ENCODE data around the gene SERPINA12. TPM values are rescaled to one million over a fixed set of nuclear protein-coding genes. Genes with fewer than 3 reads are reported as not detected.

SERPINA12 gene
- total and polyA plus RNA-seq, 12 donors: not detected

- ATAC-seq: no peak
- no peak for DNase-seq
- WGBS, 2 donors: 65 to 75% methylated on average over 4 of the region's 4 CpGs
- Histone ChIP-seq H3K27ac (no peak overlapping the region), H3K4me3 (no peak overlapping the region), H3K27me3 (peaks cover 0 to 38% (median 24%) of the 10 kb centered on the region in 7 donors), H3K9me3 (peaks cover 0 to 10% (median 0%) of the 10 kb centered on the region in 11 donors), H3K36me3 (no peaks in the 10 kb centered on the region), H3K4me1 (peaks cover 0 to 4% (median 0%) of the 10 kb centered on the region in 9 donors)
- intact Hi-C loops (cut with DNase I): loop anchor here in 2 of 10 donors (5.0 to 10.0 kb wide), 2 partner anchors 113 to 415 kb away; no protein-coding TSS in a partner anchor
- TF ChIP-seq, protein P1, sequence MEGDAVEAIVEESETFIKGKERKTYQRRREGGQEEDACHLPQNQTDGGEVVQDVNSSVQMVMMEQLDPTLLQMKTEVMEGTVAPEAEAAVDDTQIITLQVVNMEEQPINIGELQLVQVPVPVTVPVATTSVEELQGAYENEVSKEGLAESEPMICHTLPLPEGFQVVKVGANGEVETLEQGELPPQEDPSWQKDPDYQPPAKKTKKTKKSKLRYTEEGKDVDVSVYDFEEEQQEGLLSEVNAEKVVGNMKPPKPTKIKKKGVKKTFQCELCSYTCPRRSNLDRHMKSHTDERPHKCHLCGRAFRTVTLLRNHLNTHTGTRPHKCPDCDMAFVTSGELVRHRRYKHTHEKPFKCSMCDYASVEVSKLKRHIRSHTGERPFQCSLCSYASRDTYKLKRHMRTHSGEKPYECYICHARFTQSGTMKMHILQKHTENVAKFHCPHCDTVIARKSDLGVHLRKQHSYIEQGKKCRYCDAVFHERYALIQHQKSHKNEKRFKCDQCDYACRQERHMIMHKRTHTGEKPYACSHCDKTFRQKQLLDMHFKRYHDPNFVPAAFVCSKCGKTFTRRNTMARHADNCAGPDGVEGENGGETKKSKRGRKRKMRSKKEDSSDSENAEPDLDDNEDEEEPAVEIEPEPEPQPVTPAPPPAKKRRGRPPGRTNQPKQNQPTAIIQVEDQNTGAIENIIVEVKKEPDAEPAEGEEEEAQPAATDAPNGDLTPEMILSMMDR (IDR thresholded peaks at IDR 0.05): no peak
Measured at GRCh38 chr14:94547726-94548125, 38.5 kb upstream of the SERPINA12 start.

DNA sequence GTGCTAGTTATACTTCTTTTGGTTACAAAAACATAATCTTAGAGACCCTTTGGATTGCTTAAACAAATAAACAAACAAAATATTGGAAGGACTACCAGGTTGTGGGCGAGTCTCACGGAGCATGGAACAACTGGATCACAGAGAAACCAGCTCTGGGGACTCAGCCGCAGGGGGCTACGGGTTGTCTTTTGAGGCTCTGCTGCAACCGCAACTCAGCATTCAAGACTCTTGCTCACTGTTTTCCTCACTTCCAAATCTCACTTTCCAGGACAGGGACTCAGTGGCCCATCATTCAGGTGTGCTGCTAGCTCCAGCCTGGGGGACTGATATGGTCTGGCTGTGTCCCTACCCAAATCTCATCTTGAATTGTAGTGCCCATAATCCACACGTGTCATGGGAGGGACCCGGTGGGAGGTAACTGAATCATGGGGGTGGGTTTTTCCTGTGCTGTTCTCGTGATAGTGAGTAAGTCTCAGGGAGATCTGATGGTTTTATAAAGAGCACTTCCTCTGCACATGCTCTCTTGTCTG, 37.9 kb upstream of the SERPINA12 start:
- intact Hi-C loops (cut with DNase I): loop anchor here in 2 of 10 donors (5.0 to 10.0 kb wide), 2 partner anchors 112 to 415 kb away; no protein-coding TSS in a partner anchor
- H3K36me3 ChIP-seq: no peaks in the 10 kb centered on the region
- H3K4me1 ChIP-seq: peaks cover 0 to 4% (median 0%) of the 10 kb centered on the region in 9 donors
- peaks cover 0 to 38% (median 24%) of the 10 kb centered on the region in 7 donors for H3K27me3 ChIP-seq
- 81 to 84% methylated on average over 8 of the region's 8 CpGs for WGBS, 2 donors
- H3K27ac ChIP-seq: no peak overlapping the region
- DNase-seq: no peak
- no peak overlapping the region for H3K4me3 ChIP-seq
- ATAC-seq: no peak
- TF ChIP-seq, protein P1 (IDR thresholded peaks at IDR 0.05): no peak
- peaks cover 0 to 10% (median 0%) of the 10 kb centered on the region in 11 donors for H3K9me3 ChIP-seq

DNA sequence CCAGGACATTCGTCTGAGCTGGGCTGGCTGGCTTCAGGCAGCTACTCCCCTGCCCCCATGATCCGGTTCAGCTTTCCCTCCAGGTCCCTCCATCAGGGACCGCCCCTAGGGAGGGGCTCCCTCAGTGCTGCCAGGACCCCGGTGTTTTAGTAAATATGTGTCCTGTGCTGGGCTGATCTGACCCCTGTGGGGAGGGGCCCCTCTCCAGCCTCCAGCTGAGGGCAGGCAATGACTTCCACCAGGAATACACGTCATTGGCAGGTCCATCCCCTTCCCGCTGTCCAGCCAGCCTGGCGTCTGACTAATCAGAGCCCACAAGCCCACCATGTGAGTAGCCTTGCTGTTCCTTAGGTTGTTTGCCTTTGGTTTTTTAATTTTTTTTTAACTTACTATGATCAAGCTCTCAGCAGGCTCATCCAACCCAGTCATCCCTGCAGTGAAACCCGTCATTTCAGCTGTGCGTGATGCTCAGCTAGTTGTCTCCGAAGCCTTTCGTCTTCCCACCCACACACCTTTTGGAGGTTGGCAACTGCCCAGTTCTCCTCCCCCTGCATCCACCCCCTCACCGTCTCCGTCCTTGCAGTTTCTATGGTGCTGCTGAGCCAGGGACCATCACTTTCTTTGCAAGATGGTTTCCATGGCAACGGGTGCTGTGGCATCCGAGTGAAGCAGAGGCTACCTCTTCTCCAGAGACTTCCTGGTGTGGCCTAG, 36.0 kb upstream of the SERPINA12 start:
- WGBS, 2 donors: 54 to 56% methylated on average over 15 of the region's 15 CpGs
- Histone ChIP-seq H3K27me3 (peaks cover 0 to 40% (median 24%) of the 10 kb centered on the region in 7 donors), H3K36me3 (no peaks in the 10 kb centered on the region), H3K27ac (no peak overlapping the region), H3K4me1 (peaks cover 0 to 7% (median 2%) of the 10 kb centered on the region in 9 donors), H3K9me3 (peaks cover 0 to 10% (median 0%) of the 10 kb centered on the region in 11 donors), H3K4me3 (no peak overlapping the region)
- TF ChIP-seq, protein P1 (IDR thresholded peaks at IDR 0.05): no peak
- ATAC-seq (no peak), DNase-seq (no peak)
- intact Hi-C loops (cut with DNase I): loop anchor here in 2 of 10 donors (5.0 to 10.0 kb wide), 2 partner anchors 110 to 413 kb away; no protein-coding TSS in a partner anchor

GRCh38 chr14:94544726-94545125, 35.5 kb upstream of the SERPINA12 start:
- intact Hi-C loops (cut with DNase I): loop anchor here in 2 of 10 donors (5.0 to 10.0 kb wide), 2 partner anchors 110 to 412 kb away; no protein-coding TSS in a partner anchor
- TF ChIP-seq, protein P1 (IDR thresholded peaks at IDR 0.05): no peak
- H3K9me3 ChIP-seq: peaks cover 0 to 10% (median 0%) of the 10 kb centered on the region in 11 donors
- DNase-seq (no peak), ATAC-seq (no peak)
- peaks cover 0 to 11% (median 4%) of the 10 kb centered on the region in 9 donors for H3K4me1 ChIP-seq
- peaks cover 0 to 42% (median 21%) of the 10 kb centered on the region in 7 donors for H3K27me3 ChIP-seq
- 48 to 49% methylated on average over 7 of the region's 7 CpGs for WGBS, 2 donors
- no peak overlapping the region for H3K27ac ChIP-seq
- H3K36me3 ChIP-seq: no peaks in the 10 kb centered on the region
- no peak overlapping the region for H3K4me3 ChIP-seq

Measured in heart right ventricle (tissue), 16 donors.